HepG2 (cell line): ENCODE measurements around the gene VSX1. TPM values are rescaled to one million over a fixed set of nuclear protein-coding genes. Genes with fewer than 3 reads are reported as not detected.

ENCODE experiments used
- AGO2 ChIP-seq: fragments of 200-400 bp; formaldehyde crosslinking; optimal IDR thresholded peaks from 2 replicates; pipeline ENCODE3; 2017; ENCODE audit warnings: mild to moderate bottlenecking, low read depth, low read length, moderate library complexity
- CSRNP2 ChIP-seq: sonication (generic); formaldehyde crosslinking; conservative IDR thresholded peaks from 2 replicates; pipeline ENCODE4 v1.8.0; 2022; ENCODE audit warnings: low read depth, missing genetic modification reagents
- KAT7 ChIP-seq: IDR thresholded peaks from 2 replicates; pipeline ENCODE4 v1.6.1; 2018; ENCODE audit warnings: borderline replicate concordance, missing compliant biosample characterization
- MZF1 ChIP-seq: sonication (generic); formaldehyde crosslinking; IDR thresholded peaks from 2 replicates; pipeline ENCODE4 v1.8.1; 2023; ENCODE audit warnings: mild to moderate bottlenecking, missing genetic modification reagents, borderline replicate concordance
- NCOA5 ChIP-seq: sonication (generic); formaldehyde crosslinking; IDR thresholded peaks from 2 replicates; pipeline ENCODE4 v1.4.0; 2020; ENCODE audit warnings: missing genetic modification reagents
- PAXIP1 ChIP-seq: sonication (generic); formaldehyde crosslinking; conservative IDR thresholded peaks from 2 replicates; pipeline ENCODE4 v1.4.0; 2020; ENCODE audit warnings: mild to moderate bottlenecking, missing genetic modification reagents, moderate library complexity
- PRPF4 ChIP-seq: fragments of 200-400 bp; formaldehyde crosslinking; IDR thresholded peaks from 2 replicates; pipeline ENCODE4 v1.6.1; 2016; ENCODE audit warnings: low read length, low read depth; ENCODE audit not compliant: poor library complexity, severe bottlenecking
- RNF219 ChIP-seq: sonication (generic); formaldehyde crosslinking; IDR thresholded peaks from 2 replicates; pipeline ENCODE4 v1.5.0; 2020; ENCODE audit warnings: mild to moderate bottlenecking, missing genetic modification reagents
- TCF7 ChIP-seq: sonication (generic); IDR thresholded peaks from 2 replicates; pipeline ENCODE4 v1.6.1; 2016; ENCODE audit warnings: antibody characterized with exemption, low read depth
- THYN1 ChIP-seq: sonication (generic); formaldehyde crosslinking; IDR thresholded peaks from 2 replicates; pipeline ENCODE4 v1.8.1; 2023; ENCODE audit warnings: low read depth, mild to moderate bottlenecking, moderate library complexity, missing genetic modification reagents, borderline replicate concordance
- ZNF264 ChIP-seq: sonication (generic); formaldehyde crosslinking; IDR thresholded peaks from 2 replicates; pipeline ENCODE4 v1.4.0; 2020; ENCODE audit warnings: missing genetic modification reagents
- ZNF530 ChIP-seq: sonication (generic); formaldehyde crosslinking; IDR thresholded peaks from 2 replicates; pipeline ENCODE4 v1.5.0; 2020; ENCODE audit warnings: low read depth, mild to moderate bottlenecking, missing genetic modification reagents
- ZNF576 ChIP-seq: sonication (generic); formaldehyde crosslinking; IDR thresholded peaks from 2 replicates; pipeline ENCODE4 v1.4.0; 2020; ENCODE audit warnings: mild to moderate bottlenecking, missing genetic modification reagents
- ZNF616 ChIP-seq: sonication (generic); formaldehyde crosslinking; IDR thresholded peaks from 2 replicates; pipeline ENCODE4 v1.5.0; 2020; ENCODE audit warnings: low read depth, mild to moderate bottlenecking, missing genetic modification reagents
- ZNF724P ChIP-seq: sonication (generic); formaldehyde crosslinking; IDR thresholded peaks from 2 replicates; pipeline ENCODE4 v1.8.0; 2022; ENCODE audit warnings: missing genetic modification reagents, borderline replicate concordance
- ZNF747 ChIP-seq: sonication (generic); formaldehyde crosslinking; IDR thresholded peaks from 2 replicates; pipeline ENCODE4 v1.8.1; 2023; ENCODE audit warnings: missing genetic modification reagents, mild to moderate bottlenecking, borderline replicate concordance
- ZNF780A ChIP-seq: sonication (generic); formaldehyde crosslinking; IDR thresholded peaks from 2 replicates; pipeline ENCODE4 v1.8.0; 2022; ENCODE audit warnings: mild to moderate bottlenecking, missing genetic modification reagents, moderate library complexity
- ZXDC ChIP-seq: sonication (generic); formaldehyde crosslinking; IDR thresholded peaks from 2 replicates; pipeline ENCODE4 v1.5.0; 2020; ENCODE audit warnings: mild to moderate bottlenecking, missing genetic modification reagents
- polyA plus RNA-seq, 8 experiments: library from polyadenylated mRNA; depleted of rRNA in 3 of 8; stranded (reverse) in 7 of 8; unstranded in 1 of 8; fragments of >200 nt; fragmentation: Illumina TruSeq in 4 of 8; extraction: Trizol in 4 of 8; gene quantifications; 2 replicates each; pipeline versions ENCODE4 v1.2.1 to v1.2.3, GENCODE V29; 2011 to 2016; ENCODE audit warnings: low read depth in 4 of 8, missing spikeins in 1 of 8, mixed read lengths in 1 of 8; ENCODE audit not compliant: insufficient read depth in 1 of 8
- total RNA-seq, 5 experiments: library from RNA; depleted of rRNA; stranded (reverse); fragments of >200 nt; fragmentation: Illumina TruSeq; extraction: Trizol; gene quantifications; 2 replicates each; pipeline ENCODE4 v1.2.3, GENCODE V29; 2016; ENCODE audit warnings: low read depth in 1 of 5

The VSX1 gene
- total and polyA plus RNA-seq, 2 of the 13 experiments (the other 11 are each of a cell fraction or from before 2014, with no cell fraction given), result 0.04 TPM; not detected in 1

GRCh38 chr20:25057234-25058050, 24.5 kb downstream of the VSX1 start (continued):
- no peak for TF ChIP-seq ZNF264 (CRISPR knock-in tag)
- TF ChIP-seq AGO2, result peak; percentile 87
- no peak for TF ChIP-seq NCOA5 (CRISPR knock-in tag)
- TF ChIP-seq TCF7, result no peak
- no peak for TF ChIP-seq ZXDC (CRISPR knock-in tag)
- TF ChIP-seq CSRNP2 (CRISPR knock-in tag), result no peak
- no peak for TF ChIP-seq RNF219
- no peak for TF ChIP-seq PRPF4
- TF ChIP-seq ZNF616, result no peak
- TF ChIP-seq PAXIP1 (CRISPR knock-in tag), result peak; percentile 33; the same call in 1 of the 2 replicates
- TF ChIP-seq MZF1 (CRISPR knock-in tag), result no peak
- TF ChIP-seq ZNF530 (CRISPR knock-in tag), result no peak; the same call in 1 of the 2 replicates
- peak; percentile 69; the same call in 1 of the 2 replicates for TF ChIP-seq KAT7 (CRISPR knock-in tag)
- no peak for TF ChIP-seq ZNF576 (CRISPR knock-in tag)
- TF ChIP-seq THYN1 (CRISPR knock-in tag), result peak; percentile 19; the same call in 1 of the 2 replicates
- TF ChIP-seq ZNF747, result peak; percentile 85; the same call in 1 of the 2 replicates
- TF ChIP-seq ZNF724P (CRISPR knock-in tag), result peak; percentile 67; the same call in 1 of the 2 replicates
- TF ChIP-seq ZNF780A (CRISPR knock-in tag), result peak; percentile 59; the same call in 1 of the 2 replicates
